ENCODE results near the gene PNRC2.
"Not testable (repeated sequence)": the region's sequence is repeated elsewhere in the genome, so short reads cannot be mapped to it uniquely, and the experiment has no call there.

PNRC2 gene

DNA sequence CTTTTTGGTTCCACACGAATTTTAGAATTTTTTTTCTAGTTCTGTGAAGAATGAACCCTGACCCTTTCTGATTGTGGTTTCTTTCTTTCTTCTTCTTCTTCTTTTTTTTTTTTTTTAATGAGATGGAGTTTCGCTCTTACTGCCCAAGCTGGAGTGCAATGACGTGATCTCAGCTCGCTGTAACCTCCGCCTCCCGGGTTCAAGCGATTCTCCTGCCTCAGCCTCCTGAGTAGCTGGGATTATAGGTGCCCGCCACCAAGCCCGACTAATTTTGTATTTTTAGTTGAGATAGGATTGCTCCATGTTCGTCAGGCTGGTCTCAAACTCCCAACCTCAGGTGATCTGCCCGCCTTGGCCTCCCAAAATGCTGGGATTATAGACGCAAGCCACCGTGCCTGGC lies 32.4 kb downstream of the PNRC2 start:
- DNase-seq (ENCODE audit: low spot score), result not testable (repeated sequence)

DNA sequence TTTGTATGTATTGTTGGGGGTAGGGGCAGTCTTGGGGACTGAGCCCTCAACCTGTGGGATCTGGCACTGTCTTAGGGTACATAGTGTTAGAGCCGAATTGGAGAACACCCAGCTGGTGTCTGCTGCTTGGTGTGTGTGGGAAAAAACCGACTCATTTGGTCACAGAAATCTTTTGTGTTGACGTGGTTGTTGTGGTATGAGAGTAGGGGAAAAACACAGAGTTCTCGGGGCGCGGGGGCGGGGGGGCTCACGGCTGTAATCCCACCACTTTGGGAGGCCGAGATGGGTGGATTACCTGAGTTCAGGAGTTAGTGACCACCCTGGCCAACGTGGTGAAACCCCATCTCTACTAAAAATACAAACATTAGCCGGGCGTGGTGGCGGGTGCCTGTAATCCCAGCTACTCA lies 35.8 kb downstream of the PNRC2 start:
- DNase-seq (ENCODE audit: low spot score), result no peak

DNA sequence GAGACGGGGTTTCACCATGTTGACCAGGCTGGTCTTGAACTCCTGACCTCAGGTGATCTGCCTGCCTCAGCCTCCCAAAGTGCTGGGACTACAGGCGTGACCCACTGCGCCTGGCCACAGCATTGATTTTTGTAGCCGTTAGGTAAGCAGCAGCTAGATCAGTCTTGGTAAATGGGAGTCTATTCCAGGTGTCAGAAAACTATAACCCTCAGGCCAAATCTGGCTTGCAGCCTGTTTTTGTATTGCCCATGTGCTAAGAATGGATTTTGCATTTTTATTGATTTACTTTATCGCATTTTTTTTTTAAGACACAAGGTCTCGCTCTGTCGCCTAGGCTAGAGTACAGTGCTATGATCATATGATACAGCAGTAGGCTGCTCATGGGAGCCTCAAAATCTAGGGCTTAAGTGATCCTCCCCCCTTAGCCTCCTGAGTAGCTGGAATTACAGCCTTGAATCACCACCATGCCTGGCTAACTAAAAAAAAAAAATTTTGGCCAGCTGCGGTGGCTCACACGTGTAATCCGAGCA lies 37.1 kb downstream of the PNRC2 start:
- no peak for DNase-seq (ENCODE audit: low spot score)

DNA sequence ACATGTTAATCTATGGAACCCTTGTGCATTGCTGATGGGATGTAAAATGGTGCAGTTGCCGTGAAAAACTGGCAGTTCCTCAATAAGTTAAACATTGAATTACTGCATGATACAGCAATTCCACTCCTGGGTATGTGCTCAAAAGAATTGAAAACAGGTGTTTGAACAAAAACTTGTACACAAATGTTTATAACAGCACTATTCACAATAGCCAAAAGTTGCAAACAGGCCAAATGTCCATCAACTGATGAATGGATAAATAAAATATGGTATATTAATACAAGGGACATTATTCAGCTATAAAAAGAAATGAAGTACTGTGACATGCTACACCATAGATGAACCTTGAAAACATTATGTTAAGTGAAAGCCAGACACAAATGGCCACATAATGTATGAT lies 38.2 kb downstream of the PNRC2 start:
- no peak for DNase-seq (ENCODE audit: low spot score)

DNA sequence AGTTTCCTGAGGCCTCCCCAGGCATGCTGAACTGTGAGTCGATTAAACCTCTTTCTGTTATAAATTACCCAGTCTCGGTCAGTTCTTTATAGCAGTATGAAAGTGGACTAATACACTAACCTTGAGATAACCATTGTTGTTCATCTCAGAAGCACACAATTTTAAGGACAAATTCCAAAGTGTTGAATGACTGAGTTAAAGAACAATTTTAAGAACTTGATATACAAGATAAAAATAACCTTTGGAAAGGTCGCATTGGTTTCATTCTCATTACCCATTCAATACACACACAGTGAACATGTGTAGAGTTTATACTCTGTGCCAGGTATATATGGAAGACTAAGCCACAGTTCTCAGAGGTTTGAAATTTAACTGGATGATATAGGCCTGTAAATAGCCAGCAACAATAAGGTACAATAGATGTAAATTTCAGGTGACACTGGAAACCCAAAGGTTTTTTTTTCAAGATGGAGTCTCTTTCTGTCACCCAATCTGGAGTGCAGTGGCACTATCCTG lies 39.6 kb downstream of the PNRC2 start:
- DNase-seq (ENCODE audit: low spot score), result no peak

DNA sequence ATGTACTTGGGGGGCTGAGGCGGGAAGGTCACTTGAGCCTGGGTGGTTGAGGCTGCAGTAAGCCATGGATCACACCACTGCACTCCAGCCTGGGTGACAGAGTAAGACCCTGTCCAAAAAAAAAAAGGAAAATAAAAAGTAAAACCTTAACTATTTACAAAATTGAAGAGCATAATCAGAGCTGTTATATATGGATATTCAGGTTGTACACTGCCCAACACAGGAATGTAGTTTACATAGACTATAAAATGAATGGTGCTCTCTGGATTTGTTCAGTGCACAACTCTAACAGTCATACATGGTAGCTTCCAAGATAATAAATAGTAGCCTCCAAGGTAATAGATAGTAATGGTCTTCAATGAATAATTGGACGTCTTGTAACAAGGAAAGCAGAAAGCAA lies 43.1 kb downstream of the PNRC2 start:
- DNase-seq (ENCODE audit: low spot score), result no peak

DNA sequence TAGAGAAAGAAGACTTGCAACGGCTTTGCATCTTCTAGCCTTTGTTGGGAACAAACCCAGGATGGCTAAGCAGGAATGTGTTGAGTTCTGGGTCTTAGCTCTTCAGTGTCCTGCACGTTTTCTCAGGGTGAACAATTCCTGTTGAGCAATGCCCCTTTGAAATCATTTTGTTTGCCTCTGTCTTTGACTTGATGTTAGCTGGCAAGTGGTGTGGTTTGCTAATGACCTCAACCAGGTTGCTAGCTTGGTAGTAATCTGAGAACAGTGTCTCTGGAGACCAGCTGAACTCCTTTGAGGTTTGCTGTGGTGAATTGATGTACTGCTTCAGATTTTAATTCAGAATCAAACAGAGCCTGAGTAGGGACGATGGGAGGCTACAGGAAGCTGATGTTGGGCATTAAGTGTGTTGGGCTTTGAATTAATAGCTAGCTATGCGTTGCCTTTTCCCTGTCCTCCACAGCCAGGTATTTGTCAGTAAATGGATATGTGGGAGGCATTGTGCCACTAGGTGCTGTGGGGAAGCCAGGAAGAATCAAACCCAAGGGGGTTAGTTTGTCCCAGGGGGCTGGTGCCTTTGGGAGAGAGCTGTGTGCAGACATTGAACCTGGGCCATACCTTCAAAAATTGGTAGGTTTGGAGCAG lies 43.8 kb downstream of the PNRC2 start:
- peak; percentile 75 for DNase-seq (ENCODE audit: low spot score)

DNA sequence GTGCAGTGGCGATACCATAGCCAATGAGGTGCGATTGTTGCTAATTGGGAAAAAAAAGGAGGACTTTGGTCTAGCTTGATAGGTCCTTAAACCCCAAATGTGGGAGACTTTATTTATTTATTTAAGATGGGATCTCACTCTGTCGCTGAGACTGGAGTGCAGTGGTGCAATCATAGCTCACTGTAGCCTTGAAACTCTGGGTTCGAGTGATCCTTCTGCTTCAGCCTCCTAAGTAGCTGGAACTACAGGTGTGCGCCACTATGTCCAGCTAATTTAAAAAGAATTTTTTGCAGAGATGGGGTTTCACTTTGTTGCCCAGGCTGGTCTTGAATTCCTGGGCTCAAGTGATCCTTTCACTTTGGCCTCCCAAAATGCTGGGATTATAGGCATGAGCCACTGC lies 44.5 kb downstream of the PNRC2 start:
- no peak for DNase-seq (ENCODE audit: low spot score)

DNA sequence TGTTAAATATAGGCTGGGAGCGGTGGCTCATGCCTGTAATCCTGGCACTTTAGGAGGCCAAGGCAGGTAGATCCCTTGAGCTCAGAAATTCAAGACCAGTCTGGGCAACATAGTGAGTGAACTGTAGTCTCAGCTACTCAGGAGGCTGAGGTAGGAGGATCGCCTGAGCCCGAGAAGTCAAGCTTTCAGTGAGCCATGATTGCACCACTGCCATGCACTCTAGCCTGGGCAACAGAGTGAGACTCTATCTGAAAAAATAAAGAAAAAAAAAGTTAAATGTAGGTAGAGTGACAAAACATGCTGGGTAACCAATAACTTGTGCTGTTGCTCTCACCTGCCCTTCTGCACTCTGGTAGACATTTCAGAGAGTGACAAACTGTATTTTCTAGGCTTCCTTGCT lies 45.5 kb downstream of the PNRC2 start:
- no peak for DNase-seq (ENCODE audit: low spot score)

DNA sequence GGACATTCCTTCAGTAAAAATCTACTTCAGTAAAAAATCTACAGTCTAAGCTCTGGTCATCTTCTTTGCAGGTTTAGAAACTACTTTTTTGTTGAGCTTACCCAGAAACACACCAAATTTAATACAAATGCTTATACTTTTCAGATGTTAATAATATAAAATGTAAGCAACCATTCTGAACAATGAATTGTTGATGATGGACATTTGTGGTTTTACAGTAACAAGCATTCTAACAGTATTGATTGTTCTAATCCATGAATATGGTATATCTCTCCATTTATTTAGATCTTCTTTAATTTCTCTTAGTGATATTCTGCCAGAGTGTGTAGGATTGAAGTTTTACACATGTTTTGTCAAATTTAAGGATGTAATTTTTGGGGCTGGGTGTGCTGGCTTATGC lies 47.5 kb downstream of the PNRC2 start:
- DNase-seq (ENCODE audit: low spot score), result no peak

DNA sequence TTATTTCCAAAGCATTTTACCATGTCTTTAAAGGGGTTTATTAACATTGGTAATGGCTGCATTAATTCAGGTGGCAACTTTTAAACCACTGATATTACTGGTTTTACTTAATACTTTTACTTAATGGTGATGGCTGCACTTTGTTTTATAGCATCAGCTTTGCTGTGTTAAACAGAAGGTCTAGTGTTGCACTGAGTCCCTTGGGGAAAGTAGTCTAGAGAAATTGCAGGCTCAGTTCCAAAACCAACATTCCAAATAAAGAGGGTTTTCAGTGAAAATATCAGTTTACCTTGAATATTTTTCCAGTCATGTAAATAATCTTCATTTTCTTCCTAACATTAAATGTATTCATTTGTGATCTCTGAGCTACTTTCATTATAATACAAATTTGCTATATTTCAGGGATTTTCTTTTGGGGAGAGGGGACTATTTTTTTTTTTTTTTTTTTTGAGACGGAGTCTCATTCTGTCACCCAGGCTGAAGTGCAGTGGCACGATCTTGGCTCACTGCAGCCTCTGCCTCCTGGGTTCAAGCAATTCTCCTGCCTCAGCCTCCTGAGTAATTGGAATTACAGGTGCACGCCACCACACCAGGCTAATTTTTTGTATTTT lies 49.1 kb downstream of the PNRC2 start:
- not testable (repeated sequence) for DNase-seq (ENCODE audit: low spot score)

DNA sequence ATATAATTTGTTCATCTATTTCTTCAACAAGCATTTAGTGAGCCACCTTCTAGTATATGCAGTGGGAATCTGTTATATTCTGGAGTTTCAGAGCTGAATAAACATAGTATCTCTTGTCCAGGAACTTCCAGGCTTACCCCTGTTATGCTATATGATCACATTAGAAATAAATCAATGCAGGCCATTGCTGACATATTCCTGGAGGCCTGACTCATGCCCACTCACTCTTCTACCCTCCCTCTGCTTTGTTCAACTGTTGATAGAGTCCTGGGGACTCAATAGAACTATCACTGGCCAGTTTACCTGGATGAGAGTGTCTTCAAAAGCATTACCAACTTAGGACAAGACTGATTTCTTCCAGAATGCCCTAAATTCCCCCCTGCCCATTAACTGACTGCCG lies 49.8 kb downstream of the PNRC2 start:
- peak; percentile 84 for DNase-seq (ENCODE audit: low spot score)

DNA sequence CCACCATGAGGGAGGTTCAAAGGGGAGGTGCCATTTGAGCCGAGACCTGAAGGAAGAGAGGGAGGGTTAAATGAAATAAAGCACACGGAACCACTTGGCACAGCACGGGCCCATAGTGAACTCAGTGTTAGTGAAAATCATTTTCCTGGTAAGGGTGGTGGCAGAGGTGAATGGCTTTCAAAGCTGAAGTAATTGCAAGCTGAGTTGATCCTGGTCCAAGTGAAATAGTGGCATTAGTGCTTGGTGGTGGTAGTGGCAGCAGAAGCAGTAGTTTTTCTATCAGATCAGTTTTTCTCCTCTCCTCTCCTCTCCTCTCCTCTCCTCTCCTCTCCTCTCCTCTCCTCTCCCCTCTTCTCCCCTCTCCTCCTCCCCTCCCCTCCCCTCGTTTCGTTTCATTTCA lies 51.0 kb downstream of the PNRC2 start:
- no peak for DNase-seq (ENCODE audit: low spot score)

DNA sequence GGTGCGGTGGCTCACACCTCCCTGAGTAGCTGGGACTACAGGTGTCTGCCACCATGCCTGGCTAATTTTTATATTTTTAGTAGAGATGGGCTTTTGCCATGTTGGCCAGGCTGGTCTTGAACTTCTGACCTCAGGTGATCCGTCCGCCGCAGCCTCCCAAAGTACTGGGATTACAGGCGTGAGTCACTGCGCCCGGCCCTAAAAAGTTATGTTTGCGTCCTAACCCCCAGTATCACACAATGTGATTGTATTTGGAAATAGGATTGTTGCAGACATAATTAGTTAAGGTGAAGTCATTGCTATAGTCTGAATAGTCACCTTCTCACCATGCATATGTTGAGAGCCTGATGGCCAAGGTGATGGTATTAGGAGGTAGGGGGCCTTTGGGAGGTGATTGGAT lies 53.2 kb downstream of the PNRC2 start:
- not testable (repeated sequence) for DNase-seq (ENCODE audit: low spot score)

All from SW480 (cell line).